Smooth muscle cell of trachea (primary cell): ENCODE results near the gene VEGFA. TPM values are rescaled to one million over a fixed set of nuclear protein-coding genes. Genes with fewer than 3 reads are reported as not detected.

Experiments used
- total RNA-seq: library from RNA; depleted of rRNA; stranded (reverse); fragments of >200 nt; gene quantifications from 2 replicates; pipeline ENCODE4 v1.2.1, GENCODE V29; 2014

The VEGFA gene
- 49.3 and 183 TPM in 2 replicates for total RNA-seq

DNA sequence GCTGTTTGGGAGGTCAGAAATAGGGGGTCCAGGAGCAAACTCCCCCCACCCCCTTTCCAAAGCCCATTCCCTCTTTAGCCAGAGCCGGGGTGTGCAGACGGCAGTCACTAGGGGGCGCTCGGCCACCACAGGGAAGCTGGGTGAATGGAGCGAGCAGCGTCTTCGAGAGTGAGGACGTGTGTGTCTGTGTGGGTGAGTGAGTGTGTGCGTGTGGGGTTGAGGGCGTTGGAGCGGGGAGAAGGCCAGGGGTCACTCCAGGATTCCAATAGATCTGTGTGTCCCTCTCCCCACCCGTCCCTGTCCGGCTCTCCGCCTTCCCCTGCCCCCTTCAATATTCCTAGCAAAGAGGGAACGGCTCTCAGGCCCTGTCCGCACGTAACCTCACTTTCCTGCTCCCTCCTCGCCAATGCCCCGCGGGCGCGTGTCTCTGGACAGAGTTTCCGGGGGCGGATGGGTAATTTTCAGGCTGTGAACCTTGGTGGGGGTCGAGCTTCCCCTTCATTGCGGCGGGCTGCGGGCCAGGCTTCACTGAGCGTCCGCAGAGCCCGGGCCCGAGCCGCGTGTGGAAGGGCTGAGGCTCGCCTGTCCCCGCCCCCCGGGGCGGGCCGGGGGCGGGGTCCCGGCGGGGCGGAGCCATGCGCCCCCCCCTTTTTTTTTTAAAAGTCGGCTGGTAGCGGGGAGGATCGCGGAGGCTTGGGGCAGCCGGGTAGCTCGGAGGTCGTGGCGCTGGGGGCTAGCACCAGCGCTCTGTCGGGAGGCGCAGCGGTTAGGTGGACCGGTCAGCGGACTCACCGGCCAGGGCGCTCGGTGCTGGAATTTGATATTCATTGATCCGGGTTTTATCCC lies at the start of gene VEGFA:
VEGFA (plus strand) TSS at position 686 of the 846 bp plus-strand sequence.

Other genes with a start within 250 kb of the VEGFA start
- gene XPO5, start 194.2 kb upstream of the VEGFA start, total RNA-seq = 15.4 and 22.3 TPM in 2 replicates
- gene POLH, start 194.0 kb upstream of the VEGFA start, total RNA-seq = 27.9 and 36.6 TPM in 2 replicates
- gene GTPBP2, start 140.9 kb upstream of the VEGFA start, total RNA-seq = 61.5 and 67.6 TPM in 2 replicates
- 30.4 and 42.2 TPM in 2 replicates for gene MAD2L1BP, start 134.4 kb upstream of the VEGFA start, total RNA-seq
- gene RSPH9, start 125.2 kb upstream of the VEGFA start, total RNA-seq = 1.0 and 1.8 TPM in 2 replicates
- gene MRPS18A, start 82.4 kb upstream of the VEGFA start, total RNA-seq = 39.7 and 42.8 TPM in 2 replicates